Mucosa of rectum (tissue), 2 donors: ENCODE data around the gene CNTROB.
A peak's percentile ranks its signal among the peaks of the same experiment; 100 is the strongest.

Experiments used
- H3K27ac ChIP-seq, 2 donors: one replicate each; pipeline ENCODE4 v1.7.0; 2013; ENCODE audit warnings: inconsistent platforms in 2 of 2, low read depth in 2 of 2, low read length in 2 of 2
- H3K27me3 ChIP-seq, 2 donors: one replicate each; pipeline ENCODE4 v1.7.0; 2013; ENCODE audit warnings: low read length in 2 of 2; ENCODE audit not compliant: control insufficient read depth in 2 of 2, insufficient read depth in 2 of 2
- H3K36me3 ChIP-seq, 2 donors: one replicate each; pipeline ENCODE4 v1.7.0; 2013; ENCODE audit warnings: low read length in 2 of 2; ENCODE audit not compliant: control insufficient read depth in 2 of 2, insufficient read depth in 2 of 2
- H3K4me1 ChIP-seq, 2 donors: one replicate each; pipeline ENCODE4 v1.7.0; 2013; ENCODE audit warnings: low read length in 2 of 2, mild to moderate bottlenecking in 1 of 2; ENCODE audit not compliant: control insufficient read depth in 2 of 2, insufficient read depth in 2 of 2
- H3K4me3 ChIP-seq, 2 donors: one replicate each; pipeline ENCODE4 v1.7.0; 2013; ENCODE audit warnings: low read length in 2 of 2
- H3K9ac ChIP-seq, 2 donors: one replicate each; pipeline ENCODE4 v1.7.0; 2013; ENCODE audit warnings: low read length in 2 of 2, low read depth in 1 of 2, mild to moderate bottlenecking in 1 of 2
- H3K9me3 ChIP-seq, 2 donors: one replicate each; pipeline ENCODE4 v1.7.0; 2013; ENCODE audit warnings: low read length in 2 of 2; ENCODE audit not compliant: control insufficient read depth in 2 of 2
- donor health status: healthy.
- donor health status: Normal muscosa, but diverticular disease.

Gene CNTROB

DNA sequence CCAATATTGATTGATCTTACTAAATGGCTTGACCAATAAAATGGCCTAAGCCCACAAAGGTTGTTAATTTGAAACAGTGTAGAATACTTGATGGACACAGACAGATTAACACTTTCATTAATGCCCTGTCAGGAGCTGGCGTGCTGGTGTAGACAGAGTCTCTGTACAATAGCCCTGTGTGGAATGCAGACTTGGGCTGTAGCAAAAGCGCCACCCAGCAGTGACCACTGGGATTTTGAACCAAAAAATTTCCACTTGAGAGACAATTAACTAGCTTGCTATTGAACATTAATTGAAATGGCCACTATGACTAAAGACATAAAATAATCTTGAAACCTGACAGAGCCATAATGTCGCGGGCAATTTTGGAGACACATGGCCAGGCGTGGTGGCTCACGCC is 50.7 kb downstream of the CNTROB start:
- H3K27ac ChIP-seq = no peak overlapping the region
- H3K4me1 ChIP-seq = no peaks in the 10 kb centered on the region
- H3K4me3 ChIP-seq = no peak overlapping the region
- no peak overlapping the region for H3K9ac ChIP-seq
- peaks cover 0 to 4% of the 10 kb centered on the region in 2 donors for H3K27me3 ChIP-seq
- H3K9me3 ChIP-seq = no peaks in the 10 kb centered on the region
- H3K36me3 ChIP-seq = no peaks in the 10 kb centered on the region

DNA sequence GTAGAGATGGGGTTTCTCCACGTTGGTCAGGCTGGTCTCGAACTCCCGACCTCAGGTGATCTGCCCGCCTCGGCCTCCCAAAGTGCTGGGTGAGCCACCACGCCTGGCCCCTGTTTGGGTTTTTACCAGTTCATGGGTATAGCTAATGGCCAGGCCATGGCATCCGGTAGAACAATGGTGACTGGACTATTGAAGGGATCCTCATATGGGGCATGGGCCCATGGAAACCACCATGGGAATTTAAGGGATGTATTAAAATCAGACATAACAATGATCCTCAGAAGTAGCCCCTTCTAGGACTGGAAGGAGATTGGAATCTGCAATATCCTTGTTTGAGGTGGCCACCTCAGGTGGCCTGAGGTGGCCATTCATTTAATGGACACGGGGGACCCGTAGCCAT is 52.9 kb downstream of the CNTROB start:
- Histone ChIP-seq H3K4me3 (no peak overlapping the region), H3K27ac (no peak overlapping the region), H3K9ac (no peak overlapping the region), H3K4me1 (peaks cover 2 to 7% of the 10 kb centered on the region in 2 donors), H3K36me3 (no peaks in the 10 kb centered on the region), H3K9me3 (no peaks in the 10 kb centered on the region), H3K27me3 (peaks cover 0 to 4% of the 10 kb centered on the region in 2 donors)

DNA sequence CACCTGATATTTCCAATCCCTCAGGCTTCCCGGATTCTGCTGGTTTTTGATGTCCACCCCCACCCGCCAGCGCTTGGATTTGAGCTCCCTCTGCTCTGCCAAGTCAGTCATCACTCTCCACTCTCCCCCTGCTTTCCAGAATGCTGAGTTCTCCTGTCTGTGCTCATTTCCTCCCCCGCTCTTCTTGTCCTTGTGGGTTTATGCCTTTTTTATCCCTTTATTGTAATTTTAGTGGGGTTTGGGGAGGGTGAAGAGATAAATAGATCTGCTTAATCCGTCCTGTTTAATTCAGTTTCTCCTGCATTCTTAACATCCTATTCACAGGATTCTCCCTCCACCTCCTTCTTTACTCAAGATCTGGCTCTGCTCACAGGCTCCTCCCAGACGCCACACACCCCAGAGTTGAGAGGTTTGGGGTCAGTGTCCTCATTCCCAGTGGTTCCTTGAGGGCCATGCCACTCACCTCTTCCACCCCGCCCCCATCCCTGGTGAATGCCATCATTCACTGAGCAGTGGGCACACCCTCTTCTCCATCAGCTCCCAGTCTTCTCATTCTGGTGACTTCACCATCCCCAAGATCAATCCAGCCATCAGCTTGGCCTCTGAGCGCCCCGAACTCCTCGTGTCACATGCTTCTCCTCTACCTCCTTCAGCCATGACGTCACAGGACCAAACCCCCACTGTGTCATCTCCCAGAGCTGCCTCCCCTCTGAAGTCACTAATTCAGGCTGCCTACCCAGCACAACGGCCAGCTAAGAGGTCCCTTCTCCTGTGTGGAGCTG is 55.3 kb downstream of the CNTROB start:
- no peak overlapping the region for H3K9ac ChIP-seq
- no peaks in the 10 kb centered on the region for H3K9me3 ChIP-seq
- peaks cover 8% of the 10 kb centered on the region in 2 donors for H3K4me1 ChIP-seq
- no peaks in the 10 kb centered on the region for H3K36me3 ChIP-seq
- H3K4me3 ChIP-seq = no peak overlapping the region
- H3K27me3 ChIP-seq = peaks cover 0 to 4% of the 10 kb centered on the region in 2 donors
- H3K27ac ChIP-seq = no peak overlapping the region

DNA sequence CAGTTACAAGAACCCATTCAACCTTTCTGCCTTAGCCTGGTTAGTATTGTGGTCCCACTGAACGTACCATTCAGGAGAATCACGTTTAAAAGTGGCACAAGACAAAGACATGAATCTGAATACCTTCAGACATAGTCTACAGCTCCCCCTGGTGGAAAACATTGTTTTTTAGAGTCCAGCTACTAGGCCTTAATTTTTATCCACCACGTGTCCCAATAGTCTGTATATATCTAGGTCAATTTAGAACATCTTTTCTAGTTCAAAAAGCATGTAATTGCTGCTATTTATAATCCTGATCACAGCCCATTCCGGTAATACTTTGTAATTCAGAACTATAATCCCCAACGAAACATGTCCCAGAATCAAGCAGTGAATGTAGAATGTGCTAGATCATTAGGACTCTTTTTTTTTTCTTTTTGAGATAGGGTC is 56.8 kb downstream of the CNTROB start:
- H3K27ac ChIP-seq = no peak overlapping the region

DNA sequence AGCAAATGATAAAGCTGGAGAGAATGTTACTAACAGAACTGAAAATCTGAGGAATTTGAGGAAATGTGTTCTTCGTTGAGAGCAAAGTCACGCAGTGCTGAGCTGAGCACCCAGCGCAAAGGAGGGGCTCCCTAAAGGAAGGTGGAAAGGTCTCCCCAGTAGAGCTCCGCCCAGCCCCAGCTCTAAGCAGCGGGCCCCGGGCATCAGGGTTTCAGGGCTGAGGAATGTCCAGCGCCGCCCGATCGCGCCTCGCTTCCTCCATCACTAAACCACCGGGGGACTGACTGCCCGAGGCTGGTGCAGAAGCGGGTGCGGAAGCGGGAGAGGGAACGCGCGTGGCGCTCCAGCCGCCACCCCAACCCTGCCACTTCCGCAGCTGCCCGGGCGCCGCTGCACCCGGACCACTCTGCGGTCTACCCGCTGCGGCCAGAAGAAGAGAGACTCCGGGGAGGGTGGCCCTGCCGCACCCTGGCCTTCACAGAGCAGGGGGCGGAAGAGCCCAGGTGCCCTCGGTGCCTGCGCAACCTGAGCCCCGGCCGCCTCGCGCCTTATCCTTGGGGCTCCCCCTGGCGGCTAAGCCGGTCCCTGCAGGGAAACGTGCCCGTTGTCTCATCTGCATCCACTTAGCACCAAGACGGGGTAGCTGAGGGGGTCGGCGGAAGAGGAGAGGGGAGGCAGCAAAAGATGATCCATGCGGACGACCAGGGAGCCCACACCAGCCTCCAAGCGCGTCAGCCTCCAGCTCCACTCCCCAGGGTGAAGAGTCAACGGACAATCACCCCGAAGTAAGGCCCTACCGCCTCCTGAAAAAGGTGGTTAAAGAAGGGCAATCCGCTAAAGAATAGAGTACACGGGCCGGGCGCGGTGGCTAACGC is 58.0 kb downstream of the CNTROB start:
- Histone ChIP-seq H3K4me3 (peak overlapping the region; percentile 69 to 72), H3K27me3 (no peaks in the 10 kb centered on the region), H3K36me3 (no peaks in the 10 kb centered on the region), H3K27ac (peak overlapping the region; percentile 55 to 58), H3K4me1 (peaks cover 8% of the 10 kb centered on the region in 2 donors), H3K9me3 (no peaks in the 10 kb centered on the region), H3K9ac (peak overlapping the region in 1 of 2 donors; percentile 68)

More for the DNA sequence above, 56.8 kb downstream of the CNTROB start:
- no peak overlapping the region for H3K4me3 ChIP-seq
- no peaks in the 10 kb centered on the region for H3K27me3 ChIP-seq
- H3K36me3 ChIP-seq = no peaks in the 10 kb centered on the region
- no peaks in the 10 kb centered on the region for H3K9me3 ChIP-seq
- H3K9ac ChIP-seq = no peak overlapping the region
- H3K4me1 ChIP-seq = peaks cover 8% of the 10 kb centered on the region in 2 donors

DNA sequence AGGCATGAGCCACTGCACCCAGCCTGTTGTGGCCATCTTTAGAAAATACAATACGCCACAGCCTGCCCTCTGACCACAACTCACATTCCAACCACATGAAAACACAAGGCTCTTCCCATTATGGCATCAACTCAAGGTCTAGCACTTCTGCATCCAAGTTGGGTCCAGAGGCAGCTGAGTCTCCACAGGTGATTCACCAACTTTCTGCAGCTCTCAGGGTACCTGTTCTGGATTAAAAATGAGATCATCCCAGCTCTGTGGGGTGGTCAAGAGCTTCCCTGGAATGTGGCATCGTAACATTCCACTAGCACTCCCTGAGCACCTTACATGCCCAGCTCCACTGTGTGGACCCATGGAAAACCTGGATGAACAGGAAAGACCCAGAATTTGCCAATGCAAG is 60.5 kb downstream of the CNTROB start:
- H3K9ac ChIP-seq = no peak overlapping the region
- no peak overlapping the region for H3K27ac ChIP-seq
- no peaks in the 10 kb centered on the region for H3K9me3 ChIP-seq
- H3K4me3 ChIP-seq = no peak overlapping the region
- H3K27me3 ChIP-seq = no peaks in the 10 kb centered on the region
- no peaks in the 10 kb centered on the region for H3K36me3 ChIP-seq
- H3K4me1 ChIP-seq = peaks cover 8 to 9% of the 10 kb centered on the region in 2 donors

DNA sequence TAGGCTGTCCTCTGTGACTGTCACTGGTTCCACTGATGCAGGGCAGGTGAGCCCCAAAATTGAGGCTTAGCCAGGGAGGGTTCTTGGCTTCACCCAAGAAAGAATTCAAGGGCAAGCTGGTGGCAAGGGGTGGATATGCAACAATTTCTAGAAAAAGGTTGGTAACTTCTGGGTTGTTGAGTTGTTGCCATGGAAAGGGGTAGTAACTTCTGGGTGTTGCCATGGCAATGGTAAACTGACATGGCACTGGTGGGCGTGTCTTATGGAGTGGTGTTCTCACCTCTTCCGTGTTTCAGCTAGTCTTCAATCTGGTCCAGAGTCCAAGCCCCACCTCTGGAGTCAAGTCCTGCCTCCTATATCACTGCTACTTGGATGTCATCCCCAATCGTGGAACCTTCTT is 60.9 kb downstream of the CNTROB start:
- Histone ChIP-seq H3K27ac (no peak overlapping the region), H3K4me3 (no peak overlapping the region), H3K9ac (no peak overlapping the region), H3K4me1 (peaks cover 8 to 9% of the 10 kb centered on the region in 2 donors), H3K9me3 (no peaks in the 10 kb centered on the region), H3K36me3 (no peaks in the 10 kb centered on the region), H3K27me3 (no peaks in the 10 kb centered on the region)

DNA sequence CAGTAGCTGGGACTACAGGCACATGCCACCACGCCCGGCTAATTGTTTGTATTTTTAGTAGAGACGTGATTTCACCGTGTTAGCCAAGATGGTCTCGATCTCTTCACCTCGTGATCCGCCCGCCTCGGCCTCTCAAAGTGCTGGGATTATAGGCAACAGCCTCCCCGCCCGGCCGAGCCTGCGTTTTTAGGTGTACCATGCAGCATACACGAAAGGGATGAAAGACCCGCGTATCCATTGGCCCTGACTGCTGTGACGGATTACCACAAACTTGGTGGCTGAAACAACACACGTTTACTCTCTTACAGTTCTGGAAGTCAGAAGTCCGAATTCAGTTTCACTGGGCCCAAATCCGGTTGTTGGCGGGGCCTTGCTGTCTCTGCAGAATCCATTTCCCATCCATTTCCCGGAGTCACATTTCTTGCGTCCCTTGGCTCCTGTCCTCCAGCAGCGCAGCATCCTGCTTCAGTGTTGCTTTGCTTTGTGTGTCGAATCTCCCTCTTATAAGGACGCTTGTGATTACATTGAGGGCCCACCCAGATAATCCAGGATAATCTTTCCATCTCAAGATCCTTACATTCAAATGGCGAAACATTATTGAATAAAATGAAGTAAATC is 62.1 kb downstream of the CNTROB start:
- H3K4me1 ChIP-seq = peaks cover 8 to 9% of the 10 kb centered on the region in 2 donors
- H3K9me3 ChIP-seq = no peaks in the 10 kb centered on the region
- no peak overlapping the region for H3K9ac ChIP-seq
- no peak overlapping the region for H3K4me3 ChIP-seq
- peaks cover 0 to 2% of the 10 kb centered on the region in 2 donors for H3K27me3 ChIP-seq
- H3K36me3 ChIP-seq = no peaks in the 10 kb centered on the region
- no peak overlapping the region for H3K27ac ChIP-seq

DNA sequence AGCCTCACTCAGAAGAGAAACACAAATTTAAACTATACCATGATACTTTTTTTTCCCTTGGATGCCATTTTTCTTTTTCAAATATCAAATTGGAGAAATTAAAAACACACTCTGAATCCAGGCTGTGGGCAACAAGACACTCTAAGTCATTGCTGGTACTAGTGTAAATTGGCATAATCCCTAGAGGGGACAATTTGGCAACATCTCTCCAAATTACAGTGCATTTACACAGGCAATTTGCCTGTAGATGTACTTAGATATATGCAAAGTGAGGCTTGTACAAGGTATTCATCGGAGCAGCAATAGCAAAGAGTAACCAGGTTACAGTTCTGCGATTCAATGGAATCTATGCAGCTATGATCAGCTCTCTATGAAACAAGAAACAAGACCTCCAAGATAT is 63.7 kb downstream of the CNTROB start:
- H3K36me3 ChIP-seq = no peaks in the 10 kb centered on the region
- no peak overlapping the region for H3K4me3 ChIP-seq
- no peak overlapping the region for H3K9ac ChIP-seq
- H3K4me1 ChIP-seq = peaks cover 0 to 2% of the 10 kb centered on the region in 2 donors
- H3K27me3 ChIP-seq = peaks cover 0 to 6% of the 10 kb centered on the region in 2 donors
- no peak overlapping the region for H3K27ac ChIP-seq
- H3K9me3 ChIP-seq = no peaks in the 10 kb centered on the region

DNA sequence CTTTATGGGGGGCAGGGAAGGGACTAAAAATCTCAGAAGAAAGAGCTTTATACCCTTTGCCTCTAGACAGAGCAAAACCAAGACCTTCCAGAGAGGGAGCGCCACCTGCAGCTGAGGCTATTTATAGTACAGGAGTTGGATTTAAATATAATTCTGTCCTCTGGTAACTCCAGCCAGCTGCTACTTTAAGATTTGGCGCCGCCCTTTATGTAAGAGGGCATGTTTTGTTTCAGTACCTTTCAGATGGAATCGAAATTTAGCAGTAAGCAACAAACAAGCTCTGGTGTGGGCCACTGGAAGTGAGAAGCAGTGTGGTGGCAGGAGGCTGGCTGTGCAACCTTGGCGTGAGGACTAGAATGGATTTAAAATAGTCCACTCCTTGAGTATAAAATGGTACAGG is 65.2 kb downstream of the CNTROB start:
- no peak overlapping the region for H3K27ac ChIP-seq
- no peak overlapping the region for H3K9ac ChIP-seq
- no peaks in the 10 kb centered on the region for H3K36me3 ChIP-seq
- peaks cover 5 to 11% of the 10 kb centered on the region in 2 donors for H3K27me3 ChIP-seq
- no peak overlapping the region for H3K4me3 ChIP-seq
- no peaks in the 10 kb centered on the region for H3K9me3 ChIP-seq
- peaks cover 0 to 2% of the 10 kb centered on the region in 2 donors for H3K4me1 ChIP-seq
